ENCODE measurements around the gene SPEF1.

SPEF1 gene

GRCh38 chr20:3771552-3772058 lies 9.6 kb downstream of the SPEF1 start:
- Histone ChIP-seq H3K9me3 (ENCODE audit: severe bottlenecking) (no peaks in the 10 kb centered on the region), H3K4me1 (ENCODE audit: insufficient read depth, poor library complexity, severe bottlenecking) (peaks cover 5% of the 10 kb centered on the region), H3K36me3 (ENCODE audit: low read depth) (no peaks in the 10 kb centered on the region), H3K27me3 (ENCODE audit: insufficient read depth, poor library complexity, severe bottlenecking) (no peaks in the 10 kb centered on the region), H3K27ac (ENCODE audit: poor library complexity, severe bottlenecking) (no peak overlapping the region), H3K4me3 (ENCODE audit: severe bottlenecking) (no peak overlapping the region)
- DNase-seq (ENCODE audit: low spot score): no peak
- TF ChIP-seq, protein P1, sequence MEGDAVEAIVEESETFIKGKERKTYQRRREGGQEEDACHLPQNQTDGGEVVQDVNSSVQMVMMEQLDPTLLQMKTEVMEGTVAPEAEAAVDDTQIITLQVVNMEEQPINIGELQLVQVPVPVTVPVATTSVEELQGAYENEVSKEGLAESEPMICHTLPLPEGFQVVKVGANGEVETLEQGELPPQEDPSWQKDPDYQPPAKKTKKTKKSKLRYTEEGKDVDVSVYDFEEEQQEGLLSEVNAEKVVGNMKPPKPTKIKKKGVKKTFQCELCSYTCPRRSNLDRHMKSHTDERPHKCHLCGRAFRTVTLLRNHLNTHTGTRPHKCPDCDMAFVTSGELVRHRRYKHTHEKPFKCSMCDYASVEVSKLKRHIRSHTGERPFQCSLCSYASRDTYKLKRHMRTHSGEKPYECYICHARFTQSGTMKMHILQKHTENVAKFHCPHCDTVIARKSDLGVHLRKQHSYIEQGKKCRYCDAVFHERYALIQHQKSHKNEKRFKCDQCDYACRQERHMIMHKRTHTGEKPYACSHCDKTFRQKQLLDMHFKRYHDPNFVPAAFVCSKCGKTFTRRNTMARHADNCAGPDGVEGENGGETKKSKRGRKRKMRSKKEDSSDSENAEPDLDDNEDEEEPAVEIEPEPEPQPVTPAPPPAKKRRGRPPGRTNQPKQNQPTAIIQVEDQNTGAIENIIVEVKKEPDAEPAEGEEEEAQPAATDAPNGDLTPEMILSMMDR (IDR thresholded peaks at IDR 0.05; ENCODE audit: poor library complexity, severe bottlenecking): no peak
- ATAC-seq (ENCODE audit: low read depth): no peak

DNA sequence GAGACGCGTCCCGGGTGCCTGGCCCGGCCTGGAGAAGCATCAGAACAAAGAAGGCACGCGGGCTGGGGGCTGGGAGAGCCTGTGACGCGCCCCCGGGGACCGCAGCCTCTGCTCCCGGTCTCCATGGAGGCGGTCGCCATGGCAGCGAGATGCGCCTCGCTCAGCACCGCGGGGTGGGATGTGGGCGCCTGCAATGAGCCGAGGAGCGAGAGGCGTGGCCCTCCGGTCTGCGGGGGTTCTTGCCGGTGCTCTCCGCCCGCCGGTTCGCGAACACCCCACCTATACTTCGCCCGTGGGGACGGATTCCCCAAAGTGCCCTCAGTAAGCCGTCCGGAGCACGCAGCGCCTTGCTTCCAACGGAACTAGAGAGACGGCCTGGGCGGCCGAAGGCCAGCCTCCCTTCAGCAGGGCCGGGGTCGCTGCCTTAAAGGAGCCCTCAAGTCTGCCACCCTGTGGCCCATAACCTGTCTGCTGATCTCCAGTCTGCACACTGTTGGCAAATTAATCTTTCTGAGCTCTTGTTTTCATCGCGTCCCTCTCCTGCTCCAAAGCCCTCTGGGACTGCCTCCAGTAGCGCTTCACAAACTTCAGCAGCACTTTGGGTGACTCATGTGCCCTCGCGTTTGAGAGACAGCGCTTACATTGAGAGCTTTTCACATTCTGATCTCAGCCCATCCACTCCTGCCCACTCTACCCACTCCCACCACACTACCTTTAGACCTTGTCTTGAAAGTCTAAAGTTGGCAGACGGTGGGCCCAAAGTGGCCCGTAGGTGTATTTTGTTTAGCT lies 12.7 kb downstream of the SPEF1 start:
- Histone ChIP-seq H3K27me3 (ENCODE audit: insufficient read depth, poor library complexity, severe bottlenecking) (no peaks in the 10 kb centered on the region), H3K36me3 (ENCODE audit: low read depth) (no peaks in the 10 kb centered on the region), H3K9me3 (ENCODE audit: severe bottlenecking) (no peaks in the 10 kb centered on the region), H3K4me1 (ENCODE audit: insufficient read depth, poor library complexity, severe bottlenecking) (peaks cover 5% of the 10 kb centered on the region), H3K4me3 (ENCODE audit: severe bottlenecking) (peak overlapping the region; percentile 65), H3K27ac (ENCODE audit: poor library complexity, severe bottlenecking) (peak overlapping the region; percentile 51)
- peak; percentile 53 for ATAC-seq (ENCODE audit: low read depth)
- peak; percentile 78 for DNase-seq (ENCODE audit: low spot score)
- TF ChIP-seq, protein P1 (IDR thresholded peaks at IDR 0.05; ENCODE audit: poor library complexity, severe bottlenecking): peak; percentile 68

- peak within 1 kb of the TSS; percentile 51 for H3K27ac ChIP-seq (ENCODE audit: poor library complexity, severe bottlenecking)
- TF ChIP-seq, protein P1 (IDR thresholded peaks at IDR 0.05; ENCODE audit: poor library complexity, severe bottlenecking): no peak
- DNase-seq (ENCODE audit: low spot score) (peak; percentile 99), ATAC-seq (ENCODE audit: low read depth) (peak; percentile 91)
- H3K4me3 ChIP-seq (ENCODE audit: severe bottlenecking): peak within 1 kb of the TSS; percentile 65
- peaks cover 5% of the 10 kb centered on the region for H3K4me1 ChIP-seq (ENCODE audit: insufficient read depth, poor library complexity, severe bottlenecking)
- H3K9me3 ChIP-seq (ENCODE audit: severe bottlenecking): no peaks in the 10 kb centered on the region
- H3K36me3 ChIP-seq (ENCODE audit: low read depth): no peaks in the 10 kb centered on the region
- no peaks in the 10 kb centered on the region for H3K27me3 ChIP-seq (ENCODE audit: insufficient read depth, poor library complexity, severe bottlenecking)
These were observed 13.6 kb downstream of the SPEF1 start, which contains the start of gene ADISSP for GRCh38 chr20:3767427-3768341. Gene ADISSP (minus strand): TSS chr20:3767753. CDS start chr20:3760100, 7,653 bp downstream.

DNA sequence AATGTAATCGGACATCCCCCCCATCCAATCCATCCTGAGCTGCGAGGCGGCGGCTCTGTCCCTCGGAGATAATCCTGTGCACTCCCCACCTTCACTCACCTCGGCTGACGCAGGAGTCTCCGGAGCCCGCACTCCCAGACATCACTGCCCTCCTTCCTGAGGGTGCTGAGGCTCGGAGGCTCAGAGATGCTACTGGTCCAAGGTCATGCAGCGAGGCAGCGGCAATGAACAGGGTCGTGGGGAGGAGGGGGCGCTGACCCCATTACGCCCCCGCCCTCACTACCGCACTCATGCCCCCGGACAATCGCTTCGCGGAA lies 14.2 kb downstream of the SPEF1 start:
- Histone ChIP-seq H3K4me1 (ENCODE audit: insufficient read depth, poor library complexity, severe bottlenecking) (peaks cover 5% of the 10 kb centered on the region), H3K9me3 (ENCODE audit: severe bottlenecking) (no peaks in the 10 kb centered on the region), H3K27me3 (ENCODE audit: insufficient read depth, poor library complexity, severe bottlenecking) (no peaks in the 10 kb centered on the region), H3K36me3 (ENCODE audit: low read depth) (no peaks in the 10 kb centered on the region), H3K4me3 (ENCODE audit: severe bottlenecking) (peak overlapping the region; percentile 65), H3K27ac (ENCODE audit: poor library complexity, severe bottlenecking) (peak overlapping the region; percentile 19)
- ATAC-seq (ENCODE audit: low read depth) (no peak), DNase-seq (ENCODE audit: low spot score) (no peak)
- TF ChIP-seq, protein P1 (IDR thresholded peaks at IDR 0.05; ENCODE audit: poor library complexity, severe bottlenecking): no peak
